GM18870 (cell line): ENCODE results near the gene BHLHA9.

Experiments
- ATAC-seq: cut with Tn5 transposase; IDR thresholded peaks from one replicate; pipeline ENCODE4 v1.9.1; 2021; ENCODE audit warnings: moderate library complexity; ENCODE audit not compliant: unreplicated experiment

BHLHA9 gene

GRCh38 chr17:1251866-1252608 is 18.2 kb upstream of the BHLHA9 start:
- no peak for ATAC-seq

GRCh38 chr17:1255041-1255440 is 15.2 kb upstream of the BHLHA9 start:
- no peak for ATAC-seq

GRCh38 chr17:1256699-1257098 is 13.5 kb upstream of the BHLHA9 start:
- no peak for ATAC-seq

- ATAC-seq: no peak
These were observed 10.0 kb upstream of the BHLHA9 start for GRCh38 chr17:1260086-1260769.

GRCh38 chr17:1260770-1261161 is 9.5 kb upstream of the BHLHA9 start:
- ATAC-seq: no peak

- no peak for ATAC-seq
These were observed 6.0 kb upstream of the BHLHA9 start for GRCh38 chr17:1264196-1264595.

GRCh38 chr17:1267471-1267943 is 2.7 kb upstream of the BHLHA9 start:
- ATAC-seq: no peak

GRCh38 chr17:1271030-1271423 is 783 bp downstream of the BHLHA9 start:
- no peak for ATAC-seq

GRCh38 chr17:1271441-1271840 is 1.2 kb downstream of the BHLHA9 start:
- ATAC-seq: no peak

- ATAC-seq: no peak
These were observed 2.5 kb downstream of the BHLHA9 start for GRCh38 chr17:1272701-1273100.

GRCh38 chr17:1273492-1274244 is 3.4 kb downstream of the BHLHA9 start:
- no peak for ATAC-seq

- ATAC-seq: no peak
These were observed 4.0 kb downstream of the BHLHA9 start for GRCh38 chr17:1274245-1274608.

- no peak for ATAC-seq
These were observed 5.1 kb downstream of the BHLHA9 start for GRCh38 chr17:1275205-1275961.

GRCh38 chr17:1275962-1276736 is 5.9 kb downstream of the BHLHA9 start:
- no peak for ATAC-seq

- no peak for ATAC-seq
These were observed 10.4 kb downstream of the BHLHA9 start for GRCh38 chr17:1280652-1281051.

- ATAC-seq: no peak
These were observed 16.3 kb downstream of the BHLHA9 start for GRCh38 chr17:1286379-1287106.

GRCh38 chr17:1289695-1290094 is 19.5 kb downstream of the BHLHA9 start:
- ATAC-seq: no peak

- no peak for ATAC-seq
These were observed 20.4 kb downstream of the BHLHA9 start for GRCh38 chr17:1290676-1291075.

GRCh38 chr17:1294157-1294717 is 24.0 kb downstream of the BHLHA9 start:
- no peak for ATAC-seq
